Colon (tissue), 2 donors: Measurements from ENCODE around the gene VIP.

Source experiments
- FAIRE-seq: peaks from 2 replicates; lab custom pipeline; 2012; peaks lifted over from hg19 to GRCh38; lab: Jason Lieb, UNC
- donor health status: control.
- donor health status: control.

VIP gene

GRCh38 chr6:152783217-152783878, 32.8 kb downstream of the VIP start:
- no peak for FAIRE-seq

DNA sequence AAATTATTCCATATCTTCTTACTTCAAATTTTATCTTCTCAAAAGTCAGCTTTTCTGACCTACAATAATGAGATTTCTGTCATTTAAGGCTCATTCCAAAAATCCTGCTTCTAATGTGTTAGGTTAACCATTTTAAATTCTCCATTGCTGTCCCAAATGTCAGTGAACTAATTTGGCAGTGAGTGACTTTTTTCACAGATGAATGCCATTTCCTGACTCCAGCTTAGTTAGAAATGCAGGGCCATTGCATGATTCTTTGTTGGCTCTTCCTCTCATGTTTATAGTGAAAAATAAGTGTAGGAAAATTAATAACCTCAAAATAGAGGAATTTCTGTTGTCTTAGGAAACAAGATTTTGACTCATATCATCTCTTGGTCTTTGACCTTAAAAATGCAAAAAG, 44.1 kb downstream of the VIP start:
- no peak for FAIRE-seq

DNA sequence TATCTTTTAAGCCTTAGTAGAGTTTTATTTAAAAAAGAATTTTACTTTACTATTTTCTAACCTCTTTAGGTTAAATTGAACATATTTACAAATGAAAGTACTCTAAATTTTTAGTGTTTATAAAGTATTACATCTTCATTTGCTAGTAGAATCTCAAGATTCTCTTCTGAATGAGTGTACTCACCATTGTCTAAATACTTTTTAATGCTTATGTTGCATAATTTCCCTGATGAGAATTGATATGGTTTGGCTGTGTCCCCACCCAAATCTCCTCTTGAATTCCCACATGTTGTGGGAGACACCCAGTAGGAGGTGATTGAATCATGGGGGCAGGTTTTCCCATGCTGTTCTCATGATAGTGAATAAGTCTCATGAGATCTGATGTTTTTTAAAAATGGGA, 53.6 kb downstream of the VIP start:
- FAIRE-seq = no peak
